Spleen (tissue), 11 donors: Measurements from ENCODE around the gene RAPGEF6. TPM values are rescaled to one million over a fixed set of nuclear protein-coding genes. Genes with fewer than 3 reads are reported as not detected.

Experiments
- DNase-seq: peaks from one replicate; pipeline ENCODE4 v3.0.0-alpha.2; 2020
- H3K27ac ChIP-seq, 8 donors: fragments of 200-600 bp; sonication (generic) in 7 of 8; 1 replicate in 4 of 8; 2 replicates in 4 of 8; pipeline versions ENCODE4 v1.5.0 to v1.8.0; 2016 to 2021; ENCODE audit warnings: inconsistent platforms in 4 of 8, mild to moderate bottlenecking in 4 of 8, moderate library complexity in 1 of 8
- H3K27me3 ChIP-seq, 7 donors: fragments of 200-600 bp; sonication (generic) in 6 of 7; replicated peaks in 1 of 7; 1 replicate in 4 of 7; 2 replicates in 3 of 7; pipeline versions ENCODE4 v1.5.0 to v1.8.0; 2016 to 2021; ENCODE audit warnings: inconsistent platforms in 3 of 7, mild to moderate bottlenecking in 1 of 7
- H3K36me3 ChIP-seq, 6 donors: fragments of 200-600 bp; sonication (generic) in 5 of 6; 1 replicate in 4 of 6; 2 replicates in 2 of 6; pipeline versions ENCODE4 v1.5.0 to v1.8.0; 2016 to 2021; ENCODE audit warnings: inconsistent platforms in 2 of 6
- H3K4me1 ChIP-seq, 6 donors: fragments of 200-600 bp; sonication (generic) in 5 of 6; 1 replicate in 3 of 6; 2 replicates in 3 of 6; pipeline versions ENCODE4 v1.5.0 to v1.8.0; 2016 to 2021; ENCODE audit warnings: inconsistent platforms in 3 of 6
- H3K4me3 ChIP-seq, 8 donors: fragments of 200-600 bp; sonication (generic) in 7 of 8; 1 replicate in 4 of 8; 2 replicates in 4 of 8; pipeline versions ENCODE4 v1.5.0 to v1.8.0; 2016 to 2021; ENCODE audit warnings: inconsistent platforms in 4 of 8, mild to moderate bottlenecking in 4 of 8, moderate library complexity in 2 of 8
- H3K9me3 ChIP-seq, 8 donors: fragments of 200-600 bp; sonication (generic) in 7 of 8; 1 replicate in 4 of 8; 2 replicates in 4 of 8; pipeline versions ENCODE4 v1.5.0 to v1.8.0; 2016 to 2021; ENCODE audit warnings: inconsistent platforms in 4 of 8
- POLR2A ChIP-seq, 3 donors: fragments of 450-650 bp; IDR thresholded peaks; one replicate each; pipeline ENCODE4 v1.5.1; 2017; ENCODE audit warnings: antibody characterized with exemption in 3 of 3, mild to moderate bottlenecking in 1 of 3
- POLR2AphosphoS5 ChIP-seq, 3 donors: sonication (generic); formaldehyde crosslinking; IDR thresholded peaks; one replicate each; pipeline ENCODE4 v1.5.1; 2017; ENCODE audit warnings: antibody characterized with exemption in 3 of 3
- WGBS, 5 donors: extraction: QIAGEN DNeasy Blood & Tissue Kit in 3 of 5; methylation state at CpG; one replicate each; pipeline versions ENCODE4 v1.1.5 to v1.1.7; 2013 to 2018; 5-methylcytosine and 5-hydroxymethylcytosine counted together
- intact Hi-C: fragments of 100-400 bp; cut with DNase I; formaldehyde crosslinking; loops from one replicate; pipeline ENCODE4 v1.15.0; 2023; ENCODE audit warnings: low total_unique reads
- polyA plus RNA-seq, 3 donors: library from polyadenylated mRNA; stranded (reverse); fragments of 200-250 nt; gene quantifications; one replicate each; pipeline ENCODE4 v1.2.1, GENCODE V29; 2013
- total RNA-seq, 7 donors: library from RNA; depleted of rRNA in 3 of 7; stranded (reverse); fragments of >200 nt in 3 of 7; fragmentation: NEBNext Ultra II Directional in 4 of 7; extraction: Animal tissue kit (Norgen Biotek cat#: 25700) in 4 of 7; gene quantifications; one replicate each; pipeline versions ENCODE4 v1.1.0 to v1.2.1, GENCODE V29; 2016 to 2021
- TF ChIP-seq, protein P1 (sequence below), 11 experiments: fragments of 200-600 bp in 7 of 11; fragments of 450-650 bp in 4 of 11; sonication (generic) in 4 of 11; IDR thresholded peaks in 8 of 11; conservative IDR thresholded peaks in 3 of 11; 1 replicate in 7 of 11; 2 replicates in 4 of 11; pipeline versions ENCODE4 v1.4.0 to v1.8.0; 2016 to 2021; ENCODE audit warnings: antibody characterized with exemption in 11 of 11, inconsistent platforms in 4 of 11, mild to moderate bottlenecking in 1 of 11
- donor health status: healthy with polysubstance abuse.
- donor health status: DM: no; HTN: no; CAD: no; lungs with moderate emphysema.
- donor health status: DM: no; HTN: no; CAD: no.
- donor health status: Bipolar disorder and iron deficiency.
- donor health status: healthy.
- donor health status: DM: no; HTN: no; CAD: no.
- donor health status: DM: yes; HTN: yes; CAD: no.

Gene RAPGEF6
- total and polyA plus RNA-seq, 10 donors = 3.8 to 56.4 (median 43.2) TPM

DNA sequence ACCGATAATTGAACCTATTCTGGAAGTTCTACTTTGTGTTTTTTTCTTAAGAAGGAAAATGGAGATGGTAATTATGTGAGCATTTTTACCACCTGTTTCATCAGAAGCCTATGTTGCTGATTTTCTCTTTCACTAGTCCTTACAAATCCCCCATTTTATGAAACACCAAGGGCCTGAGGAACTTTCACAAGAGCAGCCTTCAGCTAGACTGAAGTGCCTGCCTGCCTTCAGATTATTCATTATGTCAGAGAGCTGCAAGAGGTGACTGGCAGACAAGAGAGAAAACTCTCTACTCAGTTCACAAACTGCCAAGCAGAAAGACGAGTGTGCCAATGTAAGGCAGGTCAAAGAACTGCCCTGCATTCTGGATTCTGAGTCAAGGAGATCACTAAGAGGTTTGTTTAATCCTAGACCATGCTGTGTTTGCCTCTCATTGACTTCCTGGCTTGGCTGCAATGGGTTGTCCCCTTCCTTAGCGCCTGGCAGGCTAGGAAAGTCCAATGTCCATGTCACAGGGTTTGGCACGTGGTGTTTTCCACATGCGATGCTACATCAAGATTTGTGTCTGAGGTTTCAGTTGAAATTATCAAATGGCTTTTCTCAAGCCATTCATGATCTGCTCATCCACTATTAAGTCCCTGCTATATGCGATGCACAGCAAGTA, 227.9 kb downstream of the RAPGEF6 start:
- Histone ChIP-seq H3K27ac (no peak overlapping the region), H3K4me1 (no peaks in the 10 kb centered on the region), H3K4me3 (no peak overlapping the region), H3K36me3 (peaks cover 0 to 84% (median 10%) of the 10 kb centered on the region in 6 donors), H3K9me3 (peaks cover 0 to 16% (median 15%) of the 10 kb centered on the region in 8 donors), H3K27me3 (no peaks in the 10 kb centered on the region)
- WGBS, 5 donors = 91 to 98% (median 96%) methylated on average over 6 of the region's 6 CpGs
- TF ChIP-seq, protein P1, sequence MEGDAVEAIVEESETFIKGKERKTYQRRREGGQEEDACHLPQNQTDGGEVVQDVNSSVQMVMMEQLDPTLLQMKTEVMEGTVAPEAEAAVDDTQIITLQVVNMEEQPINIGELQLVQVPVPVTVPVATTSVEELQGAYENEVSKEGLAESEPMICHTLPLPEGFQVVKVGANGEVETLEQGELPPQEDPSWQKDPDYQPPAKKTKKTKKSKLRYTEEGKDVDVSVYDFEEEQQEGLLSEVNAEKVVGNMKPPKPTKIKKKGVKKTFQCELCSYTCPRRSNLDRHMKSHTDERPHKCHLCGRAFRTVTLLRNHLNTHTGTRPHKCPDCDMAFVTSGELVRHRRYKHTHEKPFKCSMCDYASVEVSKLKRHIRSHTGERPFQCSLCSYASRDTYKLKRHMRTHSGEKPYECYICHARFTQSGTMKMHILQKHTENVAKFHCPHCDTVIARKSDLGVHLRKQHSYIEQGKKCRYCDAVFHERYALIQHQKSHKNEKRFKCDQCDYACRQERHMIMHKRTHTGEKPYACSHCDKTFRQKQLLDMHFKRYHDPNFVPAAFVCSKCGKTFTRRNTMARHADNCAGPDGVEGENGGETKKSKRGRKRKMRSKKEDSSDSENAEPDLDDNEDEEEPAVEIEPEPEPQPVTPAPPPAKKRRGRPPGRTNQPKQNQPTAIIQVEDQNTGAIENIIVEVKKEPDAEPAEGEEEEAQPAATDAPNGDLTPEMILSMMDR (IDR thresholded peaks at IDR 0.05 in 8 of 11, conservative IDR thresholded peaks at IDR 0.05 in 3 of 11) = no peak
- TF ChIP-seq POLR2AphosphoS5 (IDR thresholded peaks at IDR 0.05) (peak in 1 of 3 donors; percentile 43), POLR2A (IDR thresholded peaks at IDR 0.05) (no peak)
- intact Hi-C loops = no loop called here
- no peak for DNase-seq

DNA sequence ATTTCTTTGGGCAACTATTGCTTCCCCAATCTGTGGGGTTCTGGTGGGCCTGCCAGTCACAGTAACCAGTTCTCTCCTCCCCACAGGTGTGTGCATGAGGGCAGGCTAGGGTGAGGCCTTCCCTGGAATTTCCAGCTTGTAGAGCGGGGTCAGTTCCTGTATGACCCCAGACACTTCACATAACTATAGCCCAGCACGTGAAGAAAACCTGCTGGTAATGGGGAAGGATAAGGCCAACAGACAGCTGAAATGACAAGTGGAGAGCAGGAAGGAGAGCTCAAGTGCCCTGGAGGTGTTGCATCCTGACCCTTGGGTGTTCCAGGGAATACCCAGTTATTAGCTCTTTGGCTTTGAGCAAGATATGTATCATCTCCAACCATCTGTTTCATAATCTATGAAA, 229.0 kb downstream of the RAPGEF6 start:
- H3K27ac ChIP-seq = no peak overlapping the region
- H3K27me3 ChIP-seq = no peaks in the 10 kb centered on the region
- DNase-seq = no peak
- H3K4me3 ChIP-seq = no peak overlapping the region
- no peak for TF ChIP-seq POLR2A (IDR thresholded peaks at IDR 0.05)
- no peak for TF ChIP-seq POLR2AphosphoS5 (IDR thresholded peaks at IDR 0.05)
- TF ChIP-seq, protein P1 (IDR thresholded peaks at IDR 0.05 in 8 of 11, conservative IDR thresholded peaks at IDR 0.05 in 3 of 11) = no peak
- H3K36me3 ChIP-seq = peaks cover 0 to 91% (median 10%) of the 10 kb centered on the region in 6 donors
- H3K9me3 ChIP-seq = peaks cover 0 to 26% (median 24%) of the 10 kb centered on the region in 8 donors
- intact Hi-C loops = no loop called here
- 83 to 89% (median 88%) methylated on average over 2 of the region's 2 CpGs for WGBS, 5 donors
- H3K4me1 ChIP-seq = no peaks in the 10 kb centered on the region

DNA sequence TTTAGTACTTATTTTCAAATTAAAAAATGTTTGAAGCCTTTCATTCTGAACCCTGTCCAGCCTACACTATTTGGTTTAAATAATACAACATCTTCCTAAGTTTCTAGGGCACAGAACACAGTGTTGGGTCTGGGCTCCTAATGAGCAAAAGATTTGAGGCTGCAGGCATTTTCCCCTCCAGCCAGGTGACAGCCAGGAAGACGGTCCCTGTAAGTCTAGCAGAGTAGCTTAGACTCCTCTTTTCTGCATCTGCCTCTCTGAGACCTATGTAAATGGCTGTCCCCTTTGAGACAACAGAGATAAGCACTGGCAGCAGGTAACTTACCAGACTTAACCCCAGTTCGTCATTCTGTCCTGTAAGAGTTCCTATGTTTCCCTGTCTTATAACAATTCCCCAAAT, 229.4 kb downstream of the RAPGEF6 start:
- Histone ChIP-seq H3K4me1 (no peaks in the 10 kb centered on the region), H3K27ac (no peak overlapping the region), H3K9me3 (peaks cover 0 to 29% (median 26%) of the 10 kb centered on the region in 8 donors), H3K27me3 (no peaks in the 10 kb centered on the region), H3K4me3 (no peak overlapping the region), H3K36me3 (peaks cover 0 to 95% (median 10%) of the 10 kb centered on the region in 6 donors)
- intact Hi-C loops = no loop called here
- no peak for DNase-seq
- 88 to 98% (median 92%) methylated on average over 2 of the region's 2 CpGs for WGBS, 5 donors
- TF ChIP-seq POLR2A (IDR thresholded peaks at IDR 0.05) (no peak), POLR2AphosphoS5 (IDR thresholded peaks at IDR 0.05) (no peak)
- TF ChIP-seq, protein P1 (IDR thresholded peaks at IDR 0.05 in 8 of 11, conservative IDR thresholded peaks at IDR 0.05 in 3 of 11) = no peak

DNA sequence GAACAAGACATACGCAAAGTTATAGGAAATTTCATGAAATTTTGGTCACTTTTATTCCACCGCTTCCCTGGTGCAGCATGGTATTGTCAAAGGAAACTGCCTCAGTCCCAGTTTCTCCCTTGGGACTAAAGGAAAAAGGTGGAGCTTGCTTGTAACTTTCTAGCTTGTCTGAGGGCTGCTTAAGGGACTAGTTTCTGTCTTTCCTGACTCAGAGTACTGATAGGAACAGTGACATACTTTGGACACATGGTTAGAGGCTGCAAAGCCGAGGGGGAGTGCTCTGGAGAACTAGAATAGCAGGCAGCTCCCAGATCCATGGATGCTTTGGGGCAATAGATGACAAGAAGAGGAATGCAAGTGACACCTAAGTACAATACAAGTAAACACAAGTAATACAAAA, 234.4 kb downstream of the RAPGEF6 start:
- H3K9me3 ChIP-seq = peaks cover 0 to 29% (median 26%) of the 10 kb centered on the region in 8 donors
- TF ChIP-seq POLR2AphosphoS5 (IDR thresholded peaks at IDR 0.05) (peak in 1 of 3 donors; percentile 26), POLR2A (IDR thresholded peaks at IDR 0.05) (no peak)
- TF ChIP-seq, protein P1 (IDR thresholded peaks at IDR 0.05 in 8 of 11, conservative IDR thresholded peaks at IDR 0.05 in 3 of 11) = no peak
- H3K4me1 ChIP-seq = peaks cover 0 to 16% (median 6%) of the 10 kb centered on the region in 6 donors
- H3K27me3 ChIP-seq = no peaks in the 10 kb centered on the region
- intact Hi-C loops = no loop called here
- no peak overlapping the region for H3K27ac ChIP-seq
- no peak for DNase-seq
- H3K36me3 ChIP-seq = peaks cover 0 to 99% (median 22%) of the 10 kb centered on the region in 6 donors
- WGBS, 5 donors = 95 to 100% (median 98%) methylated on average over 3 of the region's 3 CpGs
- no peak overlapping the region for H3K4me3 ChIP-seq
